Urothelium cell line (cell line): ENCODE measurements around the gene TRIP13.
"Not testable (repeated sequence)": the region's sequence is repeated elsewhere in the genome, so short reads cannot be mapped to it uniquely, and the experiment has no call there.

ENCODE experiments used
- DNase-seq: peaks from one replicate; pipeline ENCODE4 v3.0.0; 2011; ENCODE audit warnings: low spot score, mixed read lengths
- FAIRE-seq: peaks from 2 replicates; lab custom pipeline; 2011; peaks lifted over from hg19 to GRCh38; lab: Jason Lieb, UNC

Gene TRIP13

DNA sequence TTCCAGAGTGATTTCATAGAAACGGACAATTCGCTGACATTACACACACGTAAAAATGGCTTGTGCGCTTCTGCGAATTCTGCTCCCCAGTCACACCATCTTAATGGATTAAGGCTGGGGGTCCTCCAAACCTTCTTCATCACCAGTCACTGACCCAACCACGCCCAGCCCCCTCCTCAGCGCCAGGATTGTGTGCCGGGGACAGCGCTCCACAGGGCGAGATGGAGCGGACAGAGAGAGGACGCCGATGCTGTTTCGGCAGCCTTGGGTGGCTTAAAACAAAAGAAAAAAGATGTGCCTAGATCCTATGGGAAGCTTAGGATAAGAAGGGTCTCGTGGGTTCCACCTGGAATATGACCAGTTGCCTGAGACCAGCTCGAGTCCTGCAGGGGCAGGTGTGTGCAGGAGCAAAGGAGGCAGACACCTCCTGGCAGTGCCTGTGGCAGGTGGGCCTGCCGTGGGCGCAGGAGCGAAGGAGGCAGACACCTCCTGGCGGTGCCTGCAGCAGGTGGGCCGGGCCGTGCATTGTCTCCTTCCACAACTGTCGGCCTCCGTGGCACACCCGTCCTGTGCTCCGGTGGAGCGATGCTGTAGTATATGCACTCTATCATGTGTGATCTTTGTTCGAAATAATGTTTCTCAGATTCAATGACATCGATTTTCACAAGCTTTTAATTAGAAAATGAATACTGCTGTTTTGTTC, 20.9 kb upstream of the TRIP13 start:
- FAIRE-seq, result no peak
- DNase-seq, result no peak

DNA sequence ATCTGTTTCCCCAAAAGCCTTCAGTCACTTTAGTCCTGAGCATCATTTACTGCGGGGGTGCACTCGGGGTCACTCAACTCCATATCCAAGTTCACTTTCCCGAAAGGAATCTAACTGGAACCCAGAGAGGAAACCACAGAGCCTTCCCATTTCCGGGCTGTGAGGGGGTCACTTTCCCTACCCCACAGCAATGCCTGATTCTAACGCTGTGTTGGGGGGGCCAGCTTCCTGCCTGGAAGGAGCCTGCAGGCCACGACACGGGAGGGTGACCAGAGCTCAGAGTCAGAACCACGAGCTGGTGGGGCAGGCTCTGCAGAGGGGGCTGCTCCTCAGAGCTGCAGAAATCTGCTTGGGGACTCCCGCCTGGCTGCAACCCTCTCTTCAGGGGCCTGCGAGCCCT, 20.4 kb upstream of the TRIP13 start:
- FAIRE-seq (no peak), DNase-seq (no peak)

GRCh38 chr5:873328-873727, 19.4 kb upstream of the TRIP13 start:
- DNase-seq, result no peak
- no peak for FAIRE-seq

- DNase-seq, result no peak
- no peak for FAIRE-seq
These were observed 16.8 kb upstream of the TRIP13 start for GRCh38 chr5:875931-876330.

- no peak for FAIRE-seq
These were observed 16.0 kb upstream of the TRIP13 start for GRCh38 chr5:876398-877365.

DNA sequence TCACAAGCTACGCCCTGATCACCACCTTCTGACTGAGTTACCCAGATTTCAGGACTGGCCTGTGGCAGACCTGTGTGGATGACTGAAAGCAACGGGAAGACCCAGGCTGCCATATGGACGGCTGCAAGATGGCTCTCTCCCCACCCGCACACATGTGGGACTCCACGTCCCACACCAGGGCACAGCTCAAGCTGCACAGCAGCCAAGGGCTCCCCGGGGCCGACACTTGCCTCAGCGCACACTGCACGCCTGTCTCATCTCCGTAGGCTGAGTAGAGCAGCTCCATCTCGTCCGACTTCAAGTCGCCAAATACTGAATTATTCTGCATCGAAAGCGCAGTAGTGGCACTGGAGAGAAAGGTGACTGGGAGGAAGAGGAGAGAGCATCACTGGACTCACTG, 14.6 kb upstream of the TRIP13 start:
- DNase-seq (no peak), FAIRE-seq (no peak)

More at GRCh38 chr5:876398-877365, 16.0 kb upstream of the TRIP13 start:
- no peak for DNase-seq

GRCh38 chr5:878677-879076, 14.0 kb upstream of the TRIP13 start:
- not testable (repeated sequence) for DNase-seq
- peak; percentile 91 for FAIRE-seq

DNA sequence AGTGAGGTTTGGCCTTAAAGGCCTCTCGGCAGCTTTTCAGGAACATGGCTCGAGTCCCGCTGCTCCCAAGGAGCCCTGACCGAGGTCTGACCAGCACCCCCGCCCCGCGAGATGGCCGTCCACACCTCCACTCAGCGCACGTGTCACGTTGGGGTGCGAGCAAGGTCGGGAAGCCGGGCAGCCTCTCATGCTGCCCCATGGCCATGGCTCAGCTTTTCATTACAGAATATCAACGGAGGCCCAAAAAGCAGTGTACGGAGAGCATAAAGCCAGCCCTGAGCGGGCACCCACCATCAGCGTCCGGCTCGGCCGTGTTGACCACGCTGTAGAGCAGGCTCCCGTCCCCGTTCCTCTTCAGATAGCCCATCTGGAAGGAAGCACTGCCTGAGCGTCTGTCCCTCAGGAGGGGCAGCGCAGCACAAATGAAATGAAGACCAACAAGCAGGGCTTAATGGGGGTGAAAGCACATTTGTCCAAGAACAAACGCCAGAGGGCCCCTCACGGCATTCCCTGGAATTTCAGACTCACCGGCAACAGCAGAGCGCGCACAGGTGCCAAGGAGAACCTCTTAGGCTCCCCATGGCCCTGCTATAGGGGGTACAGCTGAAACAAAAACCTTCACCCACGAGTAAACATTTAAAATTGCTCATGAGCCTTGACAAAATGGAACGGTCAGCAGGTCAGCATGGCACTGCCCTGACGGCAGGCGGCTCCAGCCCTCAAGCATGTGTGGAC, 11.7 kb upstream of the TRIP13 start:
- DNase-seq (no peak), FAIRE-seq (no peak)

- DNase-seq, result no peak
- FAIRE-seq, result no peak
These were observed 11.1 kb upstream of the TRIP13 start for GRCh38 chr5:881551-881935.

DNA sequence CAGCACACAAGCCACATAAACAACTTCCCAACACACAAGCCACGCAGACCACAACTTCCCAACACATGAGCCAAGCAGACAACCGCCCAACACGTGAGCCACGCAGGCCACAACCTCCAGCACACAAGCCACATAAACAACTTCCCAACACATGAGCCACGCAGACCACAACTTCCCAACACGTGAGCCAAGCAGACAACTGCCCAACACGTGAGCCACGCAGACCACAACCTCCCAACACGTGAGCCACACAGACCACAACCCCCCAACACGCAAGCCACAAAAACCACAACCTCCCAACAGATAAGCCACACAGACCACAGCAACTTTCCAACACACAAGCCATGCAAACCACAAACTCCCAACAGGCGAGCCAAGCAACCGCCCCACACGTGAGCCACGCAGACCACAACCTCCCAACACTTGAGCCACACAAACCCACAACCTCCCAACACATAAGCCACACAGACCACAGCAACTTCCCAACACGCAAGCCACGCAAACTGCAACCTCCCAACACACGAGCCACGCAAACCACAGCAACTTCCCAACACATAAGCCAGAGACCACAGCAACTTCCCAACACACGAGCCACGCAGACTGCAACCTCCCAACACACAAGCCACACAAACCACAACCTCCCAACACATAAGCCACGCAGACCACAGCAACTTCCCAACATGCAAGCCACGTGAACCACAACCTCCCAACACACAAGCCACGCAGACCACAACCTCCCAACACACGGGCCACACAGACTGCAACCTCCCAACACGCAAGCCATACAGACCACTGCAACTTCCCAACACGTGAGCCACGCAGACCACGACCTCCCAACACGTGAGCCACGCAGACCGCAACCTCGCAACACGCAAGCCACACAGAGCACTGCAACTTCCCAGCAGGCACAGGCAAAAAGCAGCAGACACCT, 10.2 kb upstream of the TRIP13 start:
- DNase-seq (no peak), FAIRE-seq (peak; percentile 35)

DNA sequence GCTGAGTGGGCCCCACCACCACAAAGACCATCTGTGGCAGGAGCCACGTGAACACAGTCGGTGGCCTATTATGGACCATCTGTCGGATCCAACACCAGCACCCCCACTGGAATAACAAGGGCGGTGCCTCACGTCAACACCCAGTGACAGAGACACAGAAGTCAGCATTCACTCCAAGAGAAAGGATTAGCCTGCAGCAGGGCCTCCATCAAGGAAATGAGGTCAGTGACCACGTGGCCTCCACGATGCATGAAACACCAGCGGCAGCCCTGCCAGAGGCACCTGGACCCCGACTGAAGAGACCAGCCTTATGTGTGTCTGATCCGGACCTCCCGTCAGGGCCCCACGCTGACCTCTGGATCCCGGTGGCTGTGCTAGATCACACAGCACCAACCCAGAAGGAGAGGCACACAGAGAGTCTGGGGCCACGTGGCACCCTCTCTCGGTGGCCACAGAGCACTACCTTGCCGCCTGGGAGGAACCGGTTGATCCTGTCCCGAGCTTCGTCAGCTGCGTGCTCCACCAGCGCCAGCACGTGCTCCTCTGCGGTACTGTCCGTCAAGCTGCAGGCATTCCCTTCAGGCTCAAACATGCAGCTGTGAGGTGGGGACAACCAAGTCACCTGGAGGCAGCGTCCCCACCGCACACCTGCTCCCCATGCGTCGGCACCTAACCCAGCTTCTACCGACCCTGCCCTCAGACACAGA, 9.1 kb upstream of the TRIP13 start:
- no peak for FAIRE-seq

GRCh38 chr5:884345-885126, 8.1 kb upstream of the TRIP13 start:
- FAIRE-seq (no peak), DNase-seq (no peak)

More for the DNA sequence above, 9.1 kb upstream of the TRIP13 start:
- DNase-seq, result no peak

DNA sequence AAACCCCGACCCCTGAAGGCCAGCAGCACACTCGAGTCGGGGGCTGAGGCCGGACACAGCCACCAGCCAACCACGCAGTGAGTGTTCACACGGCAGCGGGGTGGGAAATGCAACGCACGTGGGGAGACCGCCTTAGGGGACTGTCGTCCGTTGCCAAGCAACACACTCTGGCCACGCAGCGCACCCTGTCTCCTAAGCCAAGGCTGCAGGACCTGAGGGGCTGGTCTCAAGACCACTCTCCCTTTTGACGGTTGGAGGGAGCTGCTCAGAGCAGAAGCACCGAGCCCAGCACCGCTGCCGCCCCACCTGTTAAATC, 7.6 kb upstream of the TRIP13 start:
- DNase-seq (no peak), FAIRE-seq (no peak)

GRCh38 chr5:885529-885928, 7.2 kb upstream of the TRIP13 start:
- FAIRE-seq (no peak), DNase-seq (no peak)

DNA sequence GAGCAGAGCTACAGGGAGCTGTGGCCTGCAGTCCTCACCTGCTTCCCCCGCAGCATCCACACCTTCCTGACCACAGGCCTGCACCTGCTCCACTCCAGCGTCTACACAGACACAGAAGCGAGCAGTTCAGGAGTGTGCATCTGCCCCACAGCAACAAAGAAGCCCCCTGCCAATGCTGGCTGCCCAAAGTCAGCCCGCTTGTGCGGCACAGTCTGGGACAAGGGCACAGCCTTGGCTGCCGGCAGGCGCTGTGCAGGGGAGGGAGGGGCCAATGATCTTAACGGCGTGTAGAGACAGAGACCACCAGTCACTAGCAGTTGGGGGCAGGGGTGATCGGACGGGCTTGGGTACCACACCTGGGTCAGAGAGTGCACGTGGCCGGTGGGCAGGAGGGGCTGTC, 6.6 kb upstream of the TRIP13 start:
- DNase-seq (no peak), FAIRE-seq (no peak)

DNA sequence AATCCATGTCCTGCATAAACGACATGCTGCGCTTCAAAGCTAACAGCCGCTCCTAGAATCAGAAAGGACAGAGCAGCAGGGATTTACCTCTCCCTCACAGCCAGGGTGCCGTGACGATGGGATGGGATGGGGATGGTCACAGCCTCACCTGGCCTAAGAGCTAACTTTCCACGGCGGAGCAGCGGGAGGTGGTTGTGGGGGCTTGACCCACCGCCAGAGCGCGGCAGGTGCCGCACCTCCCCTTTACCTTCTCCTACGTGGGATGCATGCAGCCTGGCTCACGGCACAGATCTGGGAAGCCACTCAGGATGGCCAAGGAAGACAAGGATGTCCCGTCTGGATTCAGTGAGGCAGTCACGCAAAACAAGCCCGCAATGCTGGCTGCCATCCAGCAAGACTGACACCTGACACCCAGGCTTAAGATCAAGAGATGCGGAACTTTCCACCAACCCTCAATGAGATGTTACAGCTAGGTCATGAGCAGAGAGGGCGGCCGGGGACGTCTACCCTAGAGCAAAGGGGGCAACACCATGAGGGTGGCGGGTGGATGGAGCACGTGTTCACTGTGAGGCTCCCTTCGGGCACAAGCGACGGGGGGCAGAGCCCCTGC, 5.9 kb upstream of the TRIP13 start:
- FAIRE-seq (no peak), DNase-seq (no peak)

DNA sequence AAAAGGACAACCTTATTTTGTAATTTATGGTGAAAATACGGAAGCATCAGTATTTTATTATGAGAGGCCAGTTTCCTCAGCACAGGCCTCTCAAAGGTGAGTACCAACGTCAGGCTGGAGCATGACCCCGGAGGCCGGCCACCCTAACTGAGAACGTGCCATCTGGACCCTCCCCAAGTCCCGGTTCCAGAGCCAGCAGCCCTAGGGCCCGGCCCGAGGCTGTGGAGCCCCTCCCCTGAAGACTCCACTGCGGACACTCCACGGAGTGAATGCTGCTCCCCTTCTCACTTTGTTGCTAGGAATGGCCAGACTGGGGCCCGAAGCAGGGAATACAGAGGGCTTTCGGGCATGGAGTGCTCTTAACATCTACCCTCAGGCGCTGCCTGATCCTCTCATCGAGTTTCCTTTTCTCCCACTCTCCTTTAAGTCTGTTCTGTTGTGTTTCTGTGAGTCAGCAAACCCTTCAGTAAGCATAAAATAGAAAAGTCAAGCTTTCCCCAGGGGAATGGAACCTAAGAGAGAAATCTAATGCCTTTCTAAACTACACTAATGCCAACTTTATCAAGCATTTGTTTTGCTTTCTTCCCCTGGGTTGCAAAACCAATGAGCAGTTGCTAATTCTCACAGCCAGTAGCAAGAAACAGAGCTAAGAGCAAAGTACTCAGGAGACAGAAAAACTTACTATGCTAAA, 4.6 kb upstream of the TRIP13 start:
- FAIRE-seq (no peak), DNase-seq (no peak)

DNA sequence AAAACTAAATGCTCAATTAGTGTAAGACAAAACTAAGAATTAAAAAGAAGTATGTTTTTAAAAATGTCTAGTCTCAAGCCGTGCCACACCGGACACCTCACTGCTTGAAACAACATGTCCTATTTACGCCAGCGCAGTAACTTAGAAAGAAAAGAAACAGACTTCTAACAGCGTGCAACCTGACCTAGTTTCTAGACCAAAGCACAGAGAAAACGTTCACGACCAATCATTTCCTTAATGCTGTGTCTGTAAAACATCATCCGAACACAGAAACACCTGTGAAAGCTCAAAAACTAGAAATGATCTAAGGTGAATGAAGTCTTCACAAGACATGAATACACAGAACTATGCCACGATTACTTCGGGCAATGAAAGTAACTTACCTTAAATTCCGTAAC, 4.0 kb upstream of the TRIP13 start:
- FAIRE-seq (no peak), DNase-seq (no peak)
